ENCODE results near the gene LYPD6B. TPM values are rescaled to one million over a fixed set of nuclear protein-coding genes. Genes with fewer than 3 reads are reported as not detected.
"Not testable (repeated sequence)": the region's sequence is repeated elsewhere in the genome, so short reads cannot be mapped to it uniquely, and the experiment has no call there.

Gene LYPD6B
- total RNA-seq, 1 donor from 2014 or later, result 4.5 TPM

DNA sequence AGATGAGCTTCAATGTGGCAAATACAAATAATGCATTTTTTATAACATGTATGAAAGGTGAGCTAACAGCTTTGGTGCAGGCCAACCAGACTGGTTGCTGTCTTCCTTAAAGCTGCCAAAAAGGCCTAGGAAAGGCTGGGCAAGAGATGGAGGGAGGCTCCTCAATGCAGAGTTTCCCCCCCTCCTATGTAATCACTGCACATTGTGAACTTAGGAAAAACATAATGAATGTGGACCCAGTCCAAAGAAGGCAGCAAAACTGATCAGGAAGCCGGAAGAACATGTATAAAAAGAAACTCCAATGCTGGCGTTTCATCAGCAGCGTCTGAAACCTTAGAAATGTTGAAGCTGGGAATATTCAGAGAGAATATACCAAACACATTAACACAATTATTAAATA is 207.7 kb downstream of the LYPD6B start:
- DNase-seq (ENCODE audit: low spot score in 2 of 2) (no peak), FAIRE-seq (no peak)

DNA sequence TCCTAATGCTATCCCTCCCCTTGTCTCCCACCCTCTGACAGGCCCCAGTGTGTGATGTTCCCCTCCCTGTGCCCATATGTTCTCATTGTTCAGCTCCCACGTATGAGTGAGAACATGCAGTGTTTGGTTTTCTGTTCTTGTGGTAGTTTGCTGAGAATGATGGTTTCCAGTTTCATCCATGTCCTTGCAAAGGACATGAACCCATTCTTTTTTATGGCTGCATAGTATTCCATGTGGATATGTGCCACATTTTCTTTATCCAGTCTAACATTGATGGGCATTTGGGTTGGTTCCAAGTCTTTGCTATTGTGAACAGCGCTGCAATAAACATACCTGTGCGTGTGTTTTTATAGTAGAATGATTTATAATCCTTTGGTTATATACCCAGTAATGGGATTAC is 212.9 kb downstream of the LYPD6B start:
- DNase-seq (ENCODE audit: low spot score in 2 of 2); FAIRE-seq: not testable (repeated sequence)

DNA sequence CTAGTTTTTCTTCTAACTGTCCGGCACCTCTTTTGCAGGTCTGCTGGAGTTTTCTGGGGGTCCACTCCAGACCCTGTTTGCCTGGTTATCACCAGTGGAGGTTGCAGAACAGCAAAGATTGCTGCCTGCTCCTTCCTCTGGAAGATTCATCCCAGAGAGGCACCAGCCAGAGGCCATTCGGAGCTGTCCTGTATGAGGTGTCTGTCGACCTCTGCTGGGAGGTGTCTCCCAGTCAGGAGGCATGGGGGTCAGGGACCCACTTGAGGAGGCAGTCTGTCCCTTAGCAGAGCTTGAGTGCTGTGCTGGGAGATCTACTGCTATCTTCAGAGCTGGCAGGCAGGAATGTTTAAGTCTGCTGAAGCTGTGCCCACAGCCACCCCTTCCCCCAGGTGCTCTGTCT is 218.4 kb downstream of the LYPD6B start:
- FAIRE-seq; DNase-seq (ENCODE audit: low spot score in 2 of 2): not testable (repeated sequence)

DNA sequence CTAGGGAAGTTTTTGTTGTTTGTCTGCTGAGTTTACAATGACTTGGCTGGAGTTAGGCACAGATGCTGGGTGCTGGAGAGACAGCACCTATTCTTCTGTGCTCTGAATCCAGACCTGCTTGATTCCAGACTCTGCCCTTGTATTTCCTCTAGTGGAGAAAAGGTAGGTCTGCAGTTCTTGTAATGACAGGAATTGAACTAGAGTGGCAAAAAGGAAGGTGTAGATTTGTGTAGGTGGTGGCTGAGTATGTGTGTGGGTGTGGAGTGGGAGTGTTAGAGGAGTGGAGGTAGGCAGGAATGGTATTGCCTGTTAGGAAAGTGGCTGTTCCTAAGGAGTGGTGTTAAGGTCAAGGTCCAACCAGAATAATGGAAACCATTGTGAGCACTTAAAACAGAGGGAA is 220.0 kb downstream of the LYPD6B start:
- FAIRE-seq, result no peak
- no peak for DNase-seq (ENCODE audit: low spot score in 2 of 2)

DNA sequence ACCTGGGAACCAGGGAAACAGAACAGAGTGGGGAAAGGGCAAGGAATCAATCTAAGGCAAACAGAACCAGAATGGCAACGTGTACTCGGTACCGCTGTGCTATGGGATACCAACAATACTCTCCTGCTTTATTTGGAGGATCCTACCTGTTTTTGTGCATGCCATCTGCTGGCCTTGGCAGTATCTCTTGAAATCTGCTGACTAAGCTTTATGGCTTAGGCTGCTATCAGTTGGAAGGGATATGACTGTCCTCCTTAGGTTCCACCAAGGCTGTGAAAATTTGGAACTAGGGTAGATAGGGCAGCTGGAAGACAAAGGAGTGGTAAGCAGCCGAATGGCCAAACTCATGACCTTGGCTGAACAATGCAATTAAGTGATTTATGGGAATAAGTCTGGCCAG is 220.6 kb downstream of the LYPD6B start:
- DNase-seq (ENCODE audit: low spot score in 2 of 2), result no peak
- no peak for FAIRE-seq

DNA sequence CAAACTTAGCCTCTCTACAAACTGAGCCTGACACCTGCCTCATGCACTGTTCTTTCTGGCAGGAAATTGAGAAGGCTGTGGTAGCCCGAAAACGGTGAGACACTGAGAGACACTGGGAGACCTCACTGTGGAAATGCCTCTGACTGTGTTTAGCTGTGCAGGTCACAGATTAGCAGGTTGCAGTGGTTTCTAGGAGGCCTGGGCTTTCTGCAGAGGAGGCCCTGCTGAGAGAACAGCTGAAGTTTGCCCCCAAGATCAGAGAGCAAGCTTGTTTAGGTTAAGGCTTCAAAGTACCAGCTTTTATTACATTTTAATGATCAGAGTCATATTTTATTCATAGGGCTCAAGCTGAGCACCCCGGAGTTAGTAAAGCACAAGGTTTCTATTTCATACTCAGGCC is 223.2 kb downstream of the LYPD6B start:
- FAIRE-seq (no peak), DNase-seq (ENCODE audit: low spot score in 2 of 2) (no peak)

Other genes with a start within 250 kb of the LYPD6B start
- 388 TPM for gene KIF5C, start 163.5 kb upstream of the LYPD6B start, total RNA-seq

All from frontal cortex (tissue), 4 donors.